ENCODE measurements around the gene PCLO. TPM values are rescaled to one million over a fixed set of nuclear protein-coding genes. Genes with fewer than 3 reads are reported as not detected.

The PCLO gene
- polyA plus RNA-seq, 1 donor (not counting 4 experiments of a cell fraction or from before 2014, with no cell fraction given): 1.8 TPM

DNA sequence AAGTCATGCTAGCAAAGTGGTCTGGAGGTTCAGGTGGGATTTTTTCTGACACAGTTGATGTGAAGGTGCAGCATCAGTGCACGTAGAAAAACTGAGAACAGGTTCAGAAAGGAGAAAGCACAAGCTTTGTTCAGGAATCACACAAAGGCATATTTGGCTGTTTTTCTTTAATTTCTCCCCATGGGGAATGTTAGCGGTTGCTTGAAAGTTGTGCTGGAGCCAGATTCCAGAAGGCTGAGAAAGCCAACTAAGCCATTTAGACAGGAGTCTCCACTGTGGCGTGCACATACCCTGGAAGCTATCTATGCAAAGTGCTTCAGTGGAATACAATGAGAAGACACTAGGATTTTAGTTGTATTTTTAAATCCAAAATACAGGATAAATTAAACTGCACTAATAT lies 201.4 kb downstream of the PCLO start:
- Histone ChIP-seq H3K9me1 (ENCODE audit: control insufficient read depth, extremely low read depth, insufficient read depth, low read length) (no peaks in the 10 kb centered on the region), H2AFZ (ENCODE audit: control insufficient read depth, low read length) (no peak overlapping the region), H3K4me2 (ENCODE audit: control insufficient read depth, extremely low read depth, insufficient read depth, low read depth, low read length) (no peak overlapping the region), H3K4me3 (ENCODE audit: control insufficient read depth in 2 of 3, extremely low read depth in 1 of 3, insufficient read depth in 2 of 3, low read depth in 1 of 3, low read length in 3 of 3) (no peak overlapping the region), H3K4me1 (ENCODE audit: control insufficient read depth, extremely low read depth, insufficient read depth, low read length) (no peaks in the 10 kb centered on the region), H3K27ac (ENCODE audit: control insufficient read depth, insufficient read depth, low read length) (no peak overlapping the region), H3K27me3 (ENCODE audit: control insufficient read depth, extremely low read depth, insufficient read depth, low read length) (no peaks in the 10 kb centered on the region), H3K9me3 (ENCODE audit: control insufficient read depth, low read depth, low read length) (no peaks in the 10 kb centered on the region), H4K20me1 (ENCODE audit: control insufficient read depth, extremely low read depth, insufficient read depth, low read length) (no peaks in the 10 kb centered on the region), H3K79me2 (ENCODE audit: control insufficient read depth, insufficient read depth, low read length) (no peaks in the 10 kb centered on the region), H3K36me3 (ENCODE audit: control insufficient read depth in 2 of 2, extremely low read depth in 1 of 2, insufficient read depth in 2 of 2, low read length in 2 of 2) (no peaks in the 10 kb centered on the region), H3K9ac (ENCODE audit: control insufficient read depth, extremely low read depth, insufficient read depth, low read length) (no peak overlapping the region)
- FAIRE-seq (no peak), DNase-seq (ENCODE audit: low read depth, low spot score) (no peak)
- TF ChIP-seq EZH2 (IDR thresholded peaks at IDR 0.05; ENCODE audit: low read length) (no peak), CTCF (optimal IDR thresholded peaks at IDR 0.05 in 1 of 3, IDR thresholded peaks at IDR 0.05 in 1 of 3, conservative IDR thresholded peaks at IDR 0.05 in 1 of 3; ENCODE audit: extremely low read depth in 1 of 3, insufficient read depth in 2 of 3, low read length in 3 of 3) (no peak)
- dilution Hi-C loops (cut with MboI; ENCODE audit: extremely low pct_ligation_motif_present, low sequenced_read_pairs): no loop called here

DNA sequence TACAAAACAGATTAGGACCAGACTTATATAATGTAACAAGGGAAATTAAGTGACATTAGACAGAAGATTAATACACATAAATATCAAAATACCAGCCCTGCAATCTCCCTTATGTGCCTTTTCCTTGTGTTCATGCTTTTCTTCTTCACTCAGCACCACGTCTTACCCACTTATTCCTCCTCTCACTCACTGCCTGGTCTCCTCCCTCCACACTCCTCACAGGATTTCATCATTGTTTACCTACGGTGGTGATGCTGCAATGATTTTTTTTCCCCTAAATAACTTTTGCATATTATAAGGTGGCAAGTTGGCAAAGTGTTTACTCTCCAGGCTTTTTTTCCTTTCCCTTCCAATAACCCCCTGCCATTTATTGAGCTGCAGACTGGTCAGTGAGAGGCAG lies 203.2 kb downstream of the PCLO start:
- TF ChIP-seq EZH2 (IDR thresholded peaks at IDR 0.05; ENCODE audit: low read length) (no peak), CTCF (optimal IDR thresholded peaks at IDR 0.05 in 1 of 3, IDR thresholded peaks at IDR 0.05 in 1 of 3, conservative IDR thresholded peaks at IDR 0.05 in 1 of 3; ENCODE audit: extremely low read depth in 1 of 3, insufficient read depth in 2 of 3, low read length in 3 of 3) (no peak)
- Histone ChIP-seq H2AFZ (ENCODE audit: control insufficient read depth, low read length) (no peak overlapping the region), H3K27me3 (ENCODE audit: control insufficient read depth, extremely low read depth, insufficient read depth, low read length) (no peaks in the 10 kb centered on the region), H3K4me1 (ENCODE audit: control insufficient read depth, extremely low read depth, insufficient read depth, low read length) (no peaks in the 10 kb centered on the region), H3K4me2 (ENCODE audit: control insufficient read depth, extremely low read depth, insufficient read depth, low read depth, low read length) (no peak overlapping the region), H3K79me2 (ENCODE audit: control insufficient read depth, insufficient read depth, low read length) (no peaks in the 10 kb centered on the region), H3K9me3 (ENCODE audit: control insufficient read depth, low read depth, low read length) (no peaks in the 10 kb centered on the region), H4K20me1 (ENCODE audit: control insufficient read depth, extremely low read depth, insufficient read depth, low read length) (no peaks in the 10 kb centered on the region), H3K27ac (ENCODE audit: control insufficient read depth, insufficient read depth, low read length) (no peak overlapping the region), H3K9me1 (ENCODE audit: control insufficient read depth, extremely low read depth, insufficient read depth, low read length) (no peaks in the 10 kb centered on the region), H3K4me3 (ENCODE audit: control insufficient read depth in 2 of 3, extremely low read depth in 1 of 3, insufficient read depth in 2 of 3, low read depth in 1 of 3, low read length in 3 of 3) (no peak overlapping the region), H3K36me3 (ENCODE audit: control insufficient read depth in 2 of 2, extremely low read depth in 1 of 2, insufficient read depth in 2 of 2, low read length in 2 of 2) (no peaks in the 10 kb centered on the region), H3K9ac (ENCODE audit: control insufficient read depth, extremely low read depth, insufficient read depth, low read length) (no peak overlapping the region)
- FAIRE-seq (no peak), DNase-seq (ENCODE audit: low read depth, low spot score) (no peak)
- dilution Hi-C loops (cut with MboI; ENCODE audit: extremely low pct_ligation_motif_present, low sequenced_read_pairs): no loop called here

All from keratinocyte (primary cell).